HUES6 (cell line): Measurements from ENCODE around the gene SMYD3.

ENCODE experiments used
- H3K27ac ChIP-seq: 2 replicates; pipeline ENCODE4 v1.7.0; 2013; ENCODE audit warnings: low read depth, mild to moderate bottlenecking, low read length, inconsistent platforms
- H3K27me3 ChIP-seq: 2 replicates; pipeline ENCODE4 v1.6.1; 2013; ENCODE audit warnings: low read length; ENCODE audit not compliant: control insufficient read depth, insufficient read depth
- H3K36me3 ChIP-seq: 2 replicates; pipeline ENCODE4 v1.6.1; 2013; ENCODE audit warnings: low read length; ENCODE audit not compliant: control insufficient read depth, insufficient read depth
- H3K4me1 ChIP-seq: 2 replicates; pipeline ENCODE4 v1.6.1; 2013; ENCODE audit warnings: low read length; ENCODE audit not compliant: control insufficient read depth, insufficient read depth
- H3K4me3 ChIP-seq: 2 replicates; pipeline ENCODE4 v1.5.1; 2013; ENCODE audit warnings: low read depth, low read length
- H3K9ac ChIP-seq: one replicate; pipeline ENCODE4 v1.6.1; 2013; ENCODE audit warnings: mild to moderate bottlenecking, low read length
- H3K9me3 ChIP-seq: 2 replicates; pipeline ENCODE4 v1.6.1; 2013; ENCODE audit warnings: low read depth, low read length; ENCODE audit not compliant: control insufficient read depth, insufficient read depth

SMYD3 gene

GRCh38 chr1:246160905-246161304 is 346.2 kb downstream of the SMYD3 start:
- Histone ChIP-seq H3K27me3 (no peaks in the 10 kb centered on the region), H3K27ac (no peak overlapping the region), H3K4me1 (peaks cover 10% of the 10 kb centered on the region; the same call in 1 of the 2 replicates), H3K4me3 (no peak overlapping the region), H3K9me3 (no peaks in the 10 kb centered on the region), H3K36me3 (no peaks in the 10 kb centered on the region), H3K9ac (no peak overlapping the region)

DNA sequence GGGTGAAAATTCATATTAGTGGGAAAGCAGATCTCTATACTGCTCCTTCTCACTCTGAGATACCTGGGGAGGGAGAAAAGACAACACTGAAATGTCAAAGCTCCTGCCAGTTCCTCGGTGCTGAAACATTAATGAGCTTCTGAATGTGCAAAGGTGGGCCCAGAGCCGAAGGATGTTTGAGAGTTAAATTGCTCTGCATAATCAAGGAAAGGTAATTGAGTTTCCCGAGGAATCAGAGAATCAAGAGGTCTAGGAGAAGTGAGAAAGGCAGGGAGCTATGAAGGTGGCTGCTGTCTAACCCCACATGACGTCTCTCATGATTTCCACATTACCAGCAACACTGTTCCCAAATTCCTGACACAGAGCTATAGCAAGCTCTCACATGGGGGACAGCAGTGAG is 346.7 kb downstream of the SMYD3 start:
- H3K27me3 ChIP-seq, result no peaks in the 10 kb centered on the region

DNA sequence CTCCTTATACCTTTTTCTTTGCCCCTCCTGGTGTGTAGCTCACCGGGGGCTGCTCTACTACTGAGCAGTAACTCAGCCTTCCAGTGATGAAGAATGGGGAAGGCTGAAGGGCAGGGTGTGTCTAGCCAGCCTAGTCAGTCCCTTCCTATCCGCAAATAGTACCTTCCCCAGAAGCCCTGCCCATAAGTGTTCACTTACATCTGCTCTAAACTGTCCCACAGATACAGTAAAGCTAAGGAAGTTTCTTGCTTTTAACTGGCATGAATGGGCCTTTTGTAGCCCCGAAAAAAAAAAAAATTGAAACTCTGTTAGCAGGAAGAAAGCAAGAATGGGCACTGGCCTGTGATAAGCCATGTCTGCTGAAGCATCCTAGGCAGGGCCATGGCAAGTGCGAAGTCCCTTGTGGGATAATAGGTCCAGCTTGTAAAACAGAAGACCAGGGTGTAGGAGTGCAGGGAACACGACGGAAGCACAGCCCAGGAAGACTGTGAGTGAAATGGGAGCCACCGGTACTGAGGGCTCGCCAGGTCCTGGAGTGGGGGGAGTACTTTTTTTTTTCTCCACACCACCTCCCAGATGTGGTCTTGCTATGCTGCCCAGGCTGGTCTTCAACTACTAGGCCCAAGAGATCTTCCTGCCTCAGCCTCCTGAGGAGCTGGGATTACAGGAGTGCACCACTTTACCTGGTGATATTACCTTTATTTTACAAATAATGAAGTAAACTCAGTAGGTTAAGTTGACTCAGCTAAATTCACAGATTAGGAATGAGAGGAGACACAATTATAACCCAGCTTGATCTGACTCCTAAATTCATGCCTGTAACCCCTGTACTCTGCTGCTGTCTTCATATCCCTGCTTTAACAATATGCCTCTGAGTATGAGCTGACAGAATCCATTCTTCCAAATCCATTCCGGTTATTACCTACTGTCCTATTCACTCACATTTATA is 347.5 kb downstream of the SMYD3 start:
- no peak overlapping the region for H3K9ac ChIP-seq
- H3K4me3 ChIP-seq, result no peak overlapping the region
- H3K36me3 ChIP-seq, result no peaks in the 10 kb centered on the region
- no peaks in the 10 kb centered on the region for H3K27me3 ChIP-seq
- H3K4me1 ChIP-seq, result peaks cover 10% of the 10 kb centered on the region; the same call in 1 of the 2 replicates
- H3K9me3 ChIP-seq, result no peaks in the 10 kb centered on the region
- H3K27ac ChIP-seq, result no peak overlapping the region

More for the DNA sequence above, 346.7 kb downstream of the SMYD3 start:
- no peak overlapping the region for H3K27ac ChIP-seq
- H3K4me3 ChIP-seq, result no peak overlapping the region
- H3K36me3 ChIP-seq, result no peaks in the 10 kb centered on the region
- no peak overlapping the region for H3K9ac ChIP-seq
- H3K4me1 ChIP-seq, result peaks cover 10% of the 10 kb centered on the region; the same call in 1 of the 2 replicates
- no peaks in the 10 kb centered on the region for H3K9me3 ChIP-seq

DNA sequence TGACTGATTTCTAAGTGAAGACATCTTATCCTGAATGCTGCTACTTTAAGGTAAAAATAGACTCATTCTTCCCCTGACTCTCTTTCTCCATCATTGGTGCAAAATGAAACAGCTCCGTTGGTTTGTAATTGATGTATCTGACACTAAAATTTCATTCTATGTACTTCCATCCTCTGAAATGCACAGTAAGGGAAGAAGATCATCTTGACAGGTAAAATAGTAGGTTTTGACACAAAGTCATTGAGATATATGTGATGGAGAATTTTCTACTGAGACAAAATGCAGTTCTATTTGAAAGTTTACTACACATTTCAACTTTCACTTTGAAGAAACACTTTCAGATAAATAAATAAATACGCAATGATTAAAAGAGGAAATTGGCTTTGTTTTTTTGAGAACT is 348.9 kb downstream of the SMYD3 start:
- Histone ChIP-seq H3K4me3 (no peak overlapping the region), H3K9me3 (no peaks in the 10 kb centered on the region), H3K4me1 (peaks cover 10% of the 10 kb centered on the region; the same call in 1 of the 2 replicates), H3K27me3 (no peaks in the 10 kb centered on the region), H3K36me3 (no peaks in the 10 kb centered on the region), H3K27ac (no peak overlapping the region), H3K9ac (no peak overlapping the region)

DNA sequence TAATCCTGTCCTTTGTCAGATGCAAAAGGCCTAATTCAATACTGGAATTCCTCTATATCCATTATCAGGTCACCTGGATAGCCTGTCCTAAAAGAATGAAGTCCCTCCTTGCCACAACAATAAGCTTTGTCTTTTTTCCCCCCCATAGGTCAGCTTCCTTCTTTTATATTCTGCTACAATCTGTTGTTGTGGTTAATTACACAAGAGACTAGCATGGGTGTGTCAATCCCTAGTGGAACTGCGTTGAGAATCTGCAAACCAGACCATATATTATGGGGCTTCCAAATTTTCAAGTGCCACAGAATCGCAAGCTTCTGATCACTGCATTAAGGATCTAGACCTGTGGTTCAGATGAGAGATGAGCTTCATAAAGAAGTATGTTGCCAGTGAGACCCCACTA is 349.6 kb downstream of the SMYD3 start:
- Histone ChIP-seq H3K4me1 (peaks cover 10% of the 10 kb centered on the region; the same call in 1 of the 2 replicates), H3K36me3 (no peaks in the 10 kb centered on the region), H3K9ac (no peak overlapping the region), H3K9me3 (no peaks in the 10 kb centered on the region), H3K4me3 (no peak overlapping the region), H3K27ac (no peak overlapping the region), H3K27me3 (no peaks in the 10 kb centered on the region)

DNA sequence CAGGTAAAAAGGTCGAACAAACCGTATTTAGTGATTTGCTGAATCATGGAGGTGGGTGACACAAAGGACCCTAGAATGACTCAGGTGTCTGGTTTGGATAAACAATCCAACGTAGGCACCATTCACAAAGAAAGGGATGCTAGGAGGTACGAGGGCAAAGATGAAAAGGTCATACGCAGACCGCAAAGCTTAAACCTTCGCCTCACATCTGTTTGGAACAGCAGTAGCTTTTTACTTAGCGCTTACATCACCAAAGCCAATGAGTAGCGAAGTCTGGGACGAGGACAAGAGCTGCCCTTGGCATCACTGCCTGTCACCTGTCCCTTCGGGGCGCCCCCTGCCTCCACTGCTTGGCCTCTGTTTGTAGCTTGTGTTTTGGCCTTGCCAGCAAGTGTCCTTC is 350.2 kb downstream of the SMYD3 start:
- H3K36me3 ChIP-seq, result no peaks in the 10 kb centered on the region
- H3K9me3 ChIP-seq, result no peaks in the 10 kb centered on the region
- H3K4me3 ChIP-seq, result no peak overlapping the region
- no peak overlapping the region for H3K9ac ChIP-seq
- no peaks in the 10 kb centered on the region for H3K27me3 ChIP-seq
- peaks cover 10% of the 10 kb centered on the region; the same call in 1 of the 2 replicates for H3K4me1 ChIP-seq
- H3K27ac ChIP-seq, result no peak overlapping the region

- Histone ChIP-seq H3K4me3 (no peak overlapping the region), H3K9me3 (no peaks in the 10 kb centered on the region), H3K36me3 (no peaks in the 10 kb centered on the region), H3K4me1 (peaks cover 10% of the 10 kb centered on the region; the same call in 1 of the 2 replicates), H3K27me3 (no peaks in the 10 kb centered on the region), H3K27ac (no peak overlapping the region), H3K9ac (no peak overlapping the region)
These were observed 351.2 kb downstream of the SMYD3 start for GRCh38 chr1:246155923-246156322.

- H3K27me3 ChIP-seq, result no peaks in the 10 kb centered on the region
- no peak overlapping the region for H3K9ac ChIP-seq
- peaks cover under 1% of the 10 kb centered on the region; the same call in 1 of the 2 replicates for H3K9me3 ChIP-seq
- H3K4me1 ChIP-seq, result peaks cover 10% of the 10 kb centered on the region; the same call in 1 of the 2 replicates
- H3K27ac ChIP-seq, result no peak overlapping the region
- no peaks in the 10 kb centered on the region for H3K36me3 ChIP-seq
- H3K4me3 ChIP-seq, result no peak overlapping the region
These were observed 353.3 kb downstream of the SMYD3 start for GRCh38 chr1:246153796-246154212.

- Histone ChIP-seq H3K9me3 (peaks cover 7% of the 10 kb centered on the region; the same call in 1 of the 2 replicates), H3K27ac (no peak overlapping the region)
These were observed 354.1 kb downstream of the SMYD3 start for GRCh38 chr1:246152986-246153431.

DNA sequence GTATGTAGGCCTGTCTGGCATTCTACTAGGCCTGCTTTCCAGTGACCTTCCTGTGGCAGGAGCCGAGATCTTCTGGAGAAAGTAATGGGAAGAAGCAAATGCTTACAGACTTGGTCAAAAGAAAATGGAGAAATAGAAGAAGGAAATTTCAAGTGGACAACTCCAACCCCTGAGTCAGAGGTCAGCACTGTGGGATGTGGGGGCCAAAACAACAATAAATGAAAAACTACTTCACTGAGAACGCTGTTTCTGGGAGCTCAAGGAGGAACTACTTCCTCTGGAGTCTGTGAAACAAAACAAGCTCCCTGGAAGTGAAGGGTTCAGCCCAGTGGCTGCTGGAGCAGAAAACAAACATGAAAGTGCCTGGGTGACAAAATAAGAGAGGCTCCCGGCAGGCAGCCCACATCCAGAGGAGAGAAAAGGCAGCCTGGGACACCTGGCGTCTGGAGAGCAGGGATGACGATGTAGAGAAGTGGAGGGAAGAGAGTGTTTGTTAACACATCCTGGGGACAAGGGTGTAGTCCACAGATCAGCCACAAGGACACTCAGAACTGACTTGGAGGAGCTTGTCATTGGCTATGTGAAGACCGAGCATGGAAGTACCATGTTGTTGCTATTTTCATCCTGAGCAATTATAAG is 355.2 kb downstream of the SMYD3 start:
- Histone ChIP-seq H3K27ac (no peak overlapping the region), H3K4me3 (no peak overlapping the region), H3K9ac (no peak overlapping the region), H3K9me3 (peaks cover 7% of the 10 kb centered on the region; the same call in 1 of the 2 replicates), H3K36me3 (no peaks in the 10 kb centered on the region), H3K4me1 (0 out of 2 replicates have a peak, but pooled peaks cover 5% of the 10 kb centered on the region), H3K27me3 (no peaks in the 10 kb centered on the region)

More at GRCh38 chr1:246152986-246153431, 354.1 kb downstream of the SMYD3 start:
- Histone ChIP-seq H3K36me3 (no peaks in the 10 kb centered on the region), H3K9ac (no peak overlapping the region), H3K4me3 (no peak overlapping the region), H3K27me3 (no peaks in the 10 kb centered on the region), H3K4me1 (peaks cover 10% of the 10 kb centered on the region; the same call in 1 of the 2 replicates)

DNA sequence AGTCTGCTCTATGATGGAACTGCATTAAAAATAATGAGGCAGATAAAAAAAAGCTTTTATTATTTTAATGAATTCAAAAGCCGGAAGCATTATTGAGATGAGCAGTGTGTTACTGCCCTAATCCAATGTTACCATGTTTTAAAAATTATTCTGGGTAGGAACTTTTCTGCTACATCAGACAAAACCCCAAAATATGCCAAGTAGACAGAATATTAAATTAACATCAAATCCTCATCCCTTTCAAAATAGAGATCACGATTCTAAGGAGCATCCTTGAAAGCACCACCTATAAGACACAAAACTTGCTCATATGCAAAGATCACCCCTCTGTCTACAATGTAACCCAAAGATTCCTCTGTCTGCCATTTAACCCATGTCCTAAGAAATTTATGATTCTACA is 357.5 kb downstream of the SMYD3 start:
- Histone ChIP-seq H3K9me3 (peaks cover 7% of the 10 kb centered on the region; the same call in 1 of the 2 replicates), H3K9ac (no peak overlapping the region), H3K27ac (no peak overlapping the region), H3K27me3 (no peaks in the 10 kb centered on the region), H3K4me3 (no peak overlapping the region), H3K36me3 (no peaks in the 10 kb centered on the region), H3K4me1 (no peaks in the 10 kb centered on the region)
